OCI-M2 (cell line): ENCODE data around the gene ETV7.
"Not testable (repeated sequence)": the region's sequence is repeated elsewhere in the genome, so short reads cannot be mapped to it uniquely, and the experiment has no call there.

Experiments used
- DNase-seq: peaks from one replicate; lab custom pipeline; 2025; ENCODE audit not compliant: unreplicated experiment; lab: John Stamatoyannopoulos, UW

The ETV7 gene

GRCh38 chr6:36387440-36388303 is at the start of gene ETV7:
TSS of gene ETV7 (minus strand) at chr6:36387669. CDS start at chr6:36387541, 128 bp downstream.
- DNase-seq, result no peak

- DNase-seq, result no peak
These were observed 49.0 kb upstream of the ETV7 start for GRCh38 chr6:36436466-36436865.

- no peak for DNase-seq
These were observed 44.7 kb upstream of the ETV7 start for GRCh38 chr6:36432151-36432671.

GRCh38 chr6:36431197-36431596 is 43.7 kb upstream of the ETV7 start:
- DNase-seq, result no peak

- no peak for DNase-seq
These were observed 42.9 kb upstream of the ETV7 start for GRCh38 chr6:36430351-36430750.

GRCh38 chr6:36428911-36429310 is 41.4 kb upstream of the ETV7 start:
- DNase-seq, result no peak

GRCh38 chr6:36426622-36427021 is 39.2 kb upstream of the ETV7 start:
- DNase-seq, result no peak

GRCh38 chr6:36423101-36423824 is 35.8 kb upstream of the ETV7 start:
- peak; percentile 94 for DNase-seq

GRCh38 chr6:36422714-36423100 is 35.2 kb upstream of the ETV7 start:
- no peak for DNase-seq

- DNase-seq, result no peak
These were observed 31.8 kb upstream of the ETV7 start for GRCh38 chr6:36419310-36419709.

GRCh38 chr6:36418558-36418957 is 31.1 kb upstream of the ETV7 start:
- no peak for DNase-seq

- DNase-seq, result no peak
These were observed 27.0 kb upstream of the ETV7 start for GRCh38 chr6:36414481-36414880.

GRCh38 chr6:36413489-36414480 is 26.3 kb upstream of the ETV7 start:
- DNase-seq, result no peak

GRCh38 chr6:36409718-36410117 is 22.2 kb upstream of the ETV7 start:
- not testable (repeated sequence) for DNase-seq

GRCh38 chr6:36404164-36404563 is 16.7 kb upstream of the ETV7 start:
- DNase-seq, result no peak

- DNase-seq, result no peak
These were observed 15.0 kb upstream of the ETV7 start for GRCh38 chr6:36402481-36402880.

- no peak for DNase-seq
These were observed 12.5 kb upstream of the ETV7 start for GRCh38 chr6:36399970-36400369.

- DNase-seq, result no peak
These were observed 5.2 kb upstream of the ETV7 start for GRCh38 chr6:36392621-36393020.

GRCh38 chr6:36389353-36389752 is 1.9 kb upstream of the ETV7 start:
- DNase-seq, result no peak

GRCh38 chr6:36386495-36387439 is 702 bp downstream of the ETV7 start:
- DNase-seq, result no peak
